ENCODE results near the gene LRCH4.
A peak's percentile ranks its signal among the peaks of the same experiment; 100 is the strongest.

Gene LRCH4

GRCh38 chr7:100626055-100626454 is 40.1 kb upstream of the LRCH4 start:
- peak overlapping the region; percentile 28; the same call in 1 of the 2 replicates for H3K4me3 ChIP-seq (ENCODE audit: low read depth, low read length)
- no peak for DNase-seq (ENCODE audit: low read depth)
- TF ChIP-seq, protein P1, sequence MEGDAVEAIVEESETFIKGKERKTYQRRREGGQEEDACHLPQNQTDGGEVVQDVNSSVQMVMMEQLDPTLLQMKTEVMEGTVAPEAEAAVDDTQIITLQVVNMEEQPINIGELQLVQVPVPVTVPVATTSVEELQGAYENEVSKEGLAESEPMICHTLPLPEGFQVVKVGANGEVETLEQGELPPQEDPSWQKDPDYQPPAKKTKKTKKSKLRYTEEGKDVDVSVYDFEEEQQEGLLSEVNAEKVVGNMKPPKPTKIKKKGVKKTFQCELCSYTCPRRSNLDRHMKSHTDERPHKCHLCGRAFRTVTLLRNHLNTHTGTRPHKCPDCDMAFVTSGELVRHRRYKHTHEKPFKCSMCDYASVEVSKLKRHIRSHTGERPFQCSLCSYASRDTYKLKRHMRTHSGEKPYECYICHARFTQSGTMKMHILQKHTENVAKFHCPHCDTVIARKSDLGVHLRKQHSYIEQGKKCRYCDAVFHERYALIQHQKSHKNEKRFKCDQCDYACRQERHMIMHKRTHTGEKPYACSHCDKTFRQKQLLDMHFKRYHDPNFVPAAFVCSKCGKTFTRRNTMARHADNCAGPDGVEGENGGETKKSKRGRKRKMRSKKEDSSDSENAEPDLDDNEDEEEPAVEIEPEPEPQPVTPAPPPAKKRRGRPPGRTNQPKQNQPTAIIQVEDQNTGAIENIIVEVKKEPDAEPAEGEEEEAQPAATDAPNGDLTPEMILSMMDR (IDR thresholded peaks at IDR 0.05; ENCODE audit: low read depth, low read length, missing control alignments): no peak

DNA sequence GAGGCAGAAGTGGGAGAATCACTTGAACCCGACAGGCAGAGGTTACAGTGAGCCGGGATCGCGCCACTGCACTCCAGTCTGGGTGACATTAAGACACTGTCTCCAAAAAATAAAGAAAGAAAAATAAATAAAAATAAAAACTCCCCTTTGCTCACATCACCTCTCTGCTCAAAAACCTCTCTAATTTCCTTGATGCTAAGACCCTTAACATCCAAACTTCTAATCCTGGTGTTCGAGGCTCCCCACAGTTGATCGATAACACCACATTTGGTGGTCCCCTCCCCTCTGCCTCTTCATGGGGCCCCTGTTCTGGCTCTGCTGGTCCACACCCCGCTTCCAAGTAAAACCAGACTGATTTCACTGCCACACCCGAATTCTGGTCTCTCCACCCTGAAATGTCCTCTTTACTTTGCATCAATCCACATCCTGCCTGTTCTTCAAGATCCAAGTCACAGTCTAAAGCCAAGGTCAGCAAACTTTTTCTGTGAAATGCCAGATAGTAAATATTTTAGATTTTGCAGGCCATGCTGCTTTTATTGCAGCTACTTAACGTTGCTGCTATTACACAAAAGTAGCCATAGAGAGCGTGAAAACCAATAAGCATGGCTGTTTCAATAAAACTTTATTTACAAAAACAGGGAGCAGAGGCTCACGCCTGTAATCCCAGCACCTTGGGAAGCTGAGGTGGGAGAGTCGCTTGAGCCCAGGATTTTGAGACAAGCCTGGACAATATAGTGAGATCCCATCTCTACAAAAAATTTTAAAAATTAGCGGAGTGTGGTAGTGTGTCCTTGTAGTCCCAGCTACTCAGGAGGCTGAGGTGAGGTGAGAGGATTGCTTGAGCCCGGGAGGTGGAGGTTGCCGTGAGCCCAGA is 38.3 kb upstream of the LRCH4 start:
- no peak for DNase-seq (ENCODE audit: low read depth)
- TF ChIP-seq, protein P1 (IDR thresholded peaks at IDR 0.05; ENCODE audit: low read depth, low read length, missing control alignments): no peak

GRCh38 chr7:100621554-100621953 is 35.6 kb upstream of the LRCH4 start:
- no peak overlapping the region for H3K4me3 ChIP-seq (ENCODE audit: low read depth, low read length)
- DNase-seq (ENCODE audit: low read depth): no peak
- TF ChIP-seq, protein P1 (IDR thresholded peaks at IDR 0.05; ENCODE audit: low read depth, low read length, missing control alignments): no peak

More for the DNA sequence above, 38.3 kb upstream of the LRCH4 start:
- H3K4me3 ChIP-seq (ENCODE audit: low read depth, low read length): no peak overlapping the region

DNA sequence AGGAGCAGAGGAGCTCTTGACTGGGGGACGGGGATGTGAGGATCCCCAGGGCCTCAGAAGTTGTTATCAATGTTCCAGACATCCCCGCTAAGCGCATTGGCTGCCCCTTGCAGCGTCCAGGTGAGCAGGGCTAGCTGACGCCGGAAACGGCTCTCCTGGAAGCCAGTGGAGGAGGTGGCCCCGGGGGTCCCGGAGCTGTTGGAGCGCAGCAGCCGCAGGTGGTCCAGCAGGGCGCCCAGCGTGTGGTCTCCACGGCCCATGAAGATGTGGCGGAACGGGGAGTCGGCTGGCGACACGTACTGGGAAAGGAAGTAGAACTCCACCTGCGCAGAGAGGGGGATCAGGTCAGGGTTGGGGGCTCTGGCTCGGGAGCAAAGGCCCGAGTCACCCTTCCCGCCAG is 34.9 kb upstream of the LRCH4 start:
- no peak for DNase-seq (ENCODE audit: low read depth)
- H3K4me3 ChIP-seq (ENCODE audit: low read depth, low read length): no peak overlapping the region
- TF ChIP-seq, protein P1 (IDR thresholded peaks at IDR 0.05; ENCODE audit: low read depth, low read length, missing control alignments): no peak

- H3K4me3 ChIP-seq (ENCODE audit: low read depth, low read length): no peak overlapping the region
- DNase-seq (ENCODE audit: low read depth): no peak
- TF ChIP-seq, protein P1 (IDR thresholded peaks at IDR 0.05; ENCODE audit: low read depth, low read length, missing control alignments): no peak
Measured at GRCh38 chr7:100620239-100620638, 34.3 kb upstream of the LRCH4 start.

DNA sequence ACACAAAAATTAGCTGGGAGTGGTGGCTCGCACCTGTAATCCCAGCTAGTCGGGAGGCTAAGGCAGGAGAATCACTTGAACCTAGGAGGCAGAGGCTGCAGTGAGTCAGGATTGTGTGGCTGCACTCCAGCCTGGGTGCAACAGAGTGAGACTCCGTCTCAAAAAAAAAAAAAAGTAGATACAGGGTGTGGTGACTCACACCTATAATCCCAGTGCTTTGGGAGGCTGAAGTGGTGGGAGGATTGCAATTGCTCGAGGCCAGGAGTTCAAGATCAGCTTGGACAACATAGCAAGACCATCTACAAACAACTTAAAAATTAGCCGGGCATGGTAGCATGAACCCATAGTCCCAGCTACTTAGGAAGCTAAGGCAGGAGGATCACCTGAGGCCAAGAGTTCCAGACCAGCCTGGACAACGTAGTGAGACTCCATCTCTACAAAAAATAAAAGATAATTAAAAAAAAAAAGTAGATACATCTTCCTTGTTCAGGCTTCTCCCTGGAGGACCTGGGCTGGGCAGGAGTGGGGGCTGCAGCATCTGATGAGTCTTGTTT is 28.5 kb upstream of the LRCH4 start:
- DNase-seq (ENCODE audit: low read depth): no peak
- H3K4me3 ChIP-seq (ENCODE audit: low read depth, low read length): no peak overlapping the region
- TF ChIP-seq, protein P1 (IDR thresholded peaks at IDR 0.05; ENCODE audit: low read depth, low read length, missing control alignments): no peak
